Ishikawa (cell line): ENCODE measurements around the gene CSF2.

Source experiments
- CEBPB ChIP-seq: IDR thresholded peaks from 2 replicates; pipeline ENCODE4 v1.6.1; 2012
- CREB1 ChIP-seq: IDR thresholded peaks from 2 replicates; pipeline ENCODE4 v1.6.1; 2012; ENCODE audit warnings: low read depth
- EGR1 ChIP-seq: IDR thresholded peaks from 2 replicates; pipeline ENCODE4 v1.6.1; 2012
- EP300 ChIP-seq: IDR thresholded peaks from 2 replicates; pipeline ENCODE4 v1.6.1; 2012; ENCODE audit warnings: borderline replicate concordance
- FOXM1 ChIP-seq: IDR thresholded peaks from 2 replicates; pipeline ENCODE4 v1.6.1; 2012; ENCODE audit warnings: low read depth, borderline replicate concordance
- MAX ChIP-seq: IDR thresholded peaks from 2 replicates; pipeline ENCODE4 v1.6.1; 2012
- RAD21 ChIP-seq: IDR thresholded peaks from 2 replicates; pipeline ENCODE4 v1.6.1; 2012; ENCODE audit warnings: low read depth
- REST ChIP-seq: IDR thresholded peaks from 2 replicates; pipeline ENCODE4 v1.6.1; 2012; ENCODE audit warnings: low read depth, mild to moderate bottlenecking
- TAF1 ChIP-seq: IDR thresholded peaks from 2 replicates; pipeline ENCODE4 v1.6.1; 2012; ENCODE audit warnings: low read depth, mild to moderate bottlenecking
- TCF12 ChIP-seq: IDR thresholded peaks from 2 replicates; pipeline ENCODE4 v1.6.1; 2012; ENCODE audit warnings: low read depth
- TEAD4 ChIP-seq: IDR thresholded peaks from 2 replicates; pipeline ENCODE4 v1.6.1; 2012
- USF1 ChIP-seq: IDR thresholded peaks from 2 replicates; pipeline ENCODE4 v1.6.1; 2012
- YY1 ChIP-seq: IDR thresholded peaks from 2 replicates; pipeline ENCODE4 v1.6.1; 2012; ENCODE audit warnings: low read depth
- ZBTB7A ChIP-seq: IDR thresholded peaks from 2 replicates; pipeline ENCODE4 v1.6.1; 2012; ENCODE audit warnings: low read depth

The CSF2 gene

GRCh38 chr5:132064738-132065331 lies 8.8 kb upstream of the CSF2 start:
- TF ChIP-seq RAD21 (peak; percentile 75), EGR1 (no peak)

GRCh38 chr5:132065351-132065937 lies 8.1 kb upstream of the CSF2 start:
- TF ChIP-seq TCF12 = no peak
- TF ChIP-seq REST = no peak
- peak; percentile 81 for TF ChIP-seq RAD21

GRCh38 chr5:132065951-132066701 lies 7.5 kb upstream of the CSF2 start:
- no peak for TF ChIP-seq RAD21
- no peak for TF ChIP-seq CEBPB
- TF ChIP-seq REST = no peak
- TF ChIP-seq FOXM1 = no peak
- TF ChIP-seq EGR1 = no peak
- no peak for TF ChIP-seq MAX
- TF ChIP-seq ZBTB7A = no peak
- no peak for TF ChIP-seq EP300
- TF ChIP-seq CREB1 = no peak
- no peak for TF ChIP-seq YY1
- no peak for TF ChIP-seq TAF1
- no peak for TF ChIP-seq TEAD4

- TF ChIP-seq REST (no peak), TAF1 (no peak), RAD21 (no peak), TCF12 (no peak), ZBTB7A (no peak)
Measured at GRCh38 chr5:132066871-132067270, 6.7 kb upstream of the CSF2 start.

- TF ChIP-seq TAF1 (no peak), USF1 (no peak), YY1 (no peak), EP300 (no peak), ZBTB7A (no peak), TEAD4 (no peak), TCF12 (no peak), CREB1 (no peak), CEBPB (no peak)
Measured at GRCh38 chr5:132067451-132067850, 6.1 kb upstream of the CSF2 start.
